Astrocyte of the cerebellum (primary cell): ENCODE results near the gene ZNF605.

Experiments
- DNase-seq: peaks from one replicate; pipeline ENCODE4 v3.0.0-alpha.2; 2011; ENCODE audit warnings: low read depth
- H3K4me3 ChIP-seq: 2 replicates; pipeline ENCODE4 v1.5.1; 2011; ENCODE audit warnings: mild to moderate bottlenecking, low read depth, low read length, moderate library complexity
- in situ Hi-C: cut with HindIII; loops from 2 replicates; pipeline ENCODE4 v1.10.0; 2017; ENCODE audit warnings: low sequenced_read_pairs
- TF ChIP-seq, protein P1 (sequence below): IDR thresholded peaks from 2 replicates; pipeline ENCODE4 v1.5.1; 2012; ENCODE audit warnings: low read length, low read depth, moderate library complexity, mild to moderate bottlenecking; ENCODE audit errors: missing control alignments

The ZNF605 gene

DNA sequence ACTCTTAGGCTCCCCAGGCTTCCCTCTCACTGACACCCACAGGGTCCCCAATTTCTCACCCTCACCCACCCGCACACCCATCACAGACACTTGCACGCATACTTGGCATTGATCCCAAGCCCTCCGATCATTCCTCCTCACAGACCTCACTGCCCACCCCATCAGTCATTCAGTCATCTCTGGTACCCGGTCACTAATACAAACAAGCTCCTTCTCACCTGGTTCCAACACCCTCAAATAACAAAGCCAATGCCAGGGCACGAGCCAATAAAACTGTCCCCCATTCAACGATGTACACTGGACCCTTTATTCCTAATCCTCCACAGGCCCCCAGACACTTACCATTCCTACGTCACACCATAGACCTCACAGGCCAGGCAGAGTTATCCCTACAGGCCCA is 2.3 kb downstream of the ZNF605 start:
- no peak overlapping the region for H3K4me3 ChIP-seq
- no peak for DNase-seq
- in situ Hi-C loops = no loop called here
- TF ChIP-seq, protein P1, sequence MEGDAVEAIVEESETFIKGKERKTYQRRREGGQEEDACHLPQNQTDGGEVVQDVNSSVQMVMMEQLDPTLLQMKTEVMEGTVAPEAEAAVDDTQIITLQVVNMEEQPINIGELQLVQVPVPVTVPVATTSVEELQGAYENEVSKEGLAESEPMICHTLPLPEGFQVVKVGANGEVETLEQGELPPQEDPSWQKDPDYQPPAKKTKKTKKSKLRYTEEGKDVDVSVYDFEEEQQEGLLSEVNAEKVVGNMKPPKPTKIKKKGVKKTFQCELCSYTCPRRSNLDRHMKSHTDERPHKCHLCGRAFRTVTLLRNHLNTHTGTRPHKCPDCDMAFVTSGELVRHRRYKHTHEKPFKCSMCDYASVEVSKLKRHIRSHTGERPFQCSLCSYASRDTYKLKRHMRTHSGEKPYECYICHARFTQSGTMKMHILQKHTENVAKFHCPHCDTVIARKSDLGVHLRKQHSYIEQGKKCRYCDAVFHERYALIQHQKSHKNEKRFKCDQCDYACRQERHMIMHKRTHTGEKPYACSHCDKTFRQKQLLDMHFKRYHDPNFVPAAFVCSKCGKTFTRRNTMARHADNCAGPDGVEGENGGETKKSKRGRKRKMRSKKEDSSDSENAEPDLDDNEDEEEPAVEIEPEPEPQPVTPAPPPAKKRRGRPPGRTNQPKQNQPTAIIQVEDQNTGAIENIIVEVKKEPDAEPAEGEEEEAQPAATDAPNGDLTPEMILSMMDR = no peak

DNA sequence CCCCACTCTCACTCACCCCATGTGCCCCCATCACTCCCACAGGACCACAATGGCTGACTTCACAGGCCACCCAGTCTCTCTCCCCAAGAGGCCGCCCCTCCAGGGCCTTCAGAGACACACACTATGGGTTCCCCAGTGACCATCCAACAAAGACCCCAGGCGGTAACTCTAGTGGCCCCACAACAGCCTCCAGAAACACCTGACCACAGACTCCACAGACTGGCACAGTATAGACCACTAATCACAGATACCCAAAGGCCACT is 3.0 kb downstream of the ZNF605 start:
- DNase-seq = no peak
- TF ChIP-seq, protein P1 = no peak
- no peak overlapping the region for H3K4me3 ChIP-seq
- in situ Hi-C loops = no loop called here

DNA sequence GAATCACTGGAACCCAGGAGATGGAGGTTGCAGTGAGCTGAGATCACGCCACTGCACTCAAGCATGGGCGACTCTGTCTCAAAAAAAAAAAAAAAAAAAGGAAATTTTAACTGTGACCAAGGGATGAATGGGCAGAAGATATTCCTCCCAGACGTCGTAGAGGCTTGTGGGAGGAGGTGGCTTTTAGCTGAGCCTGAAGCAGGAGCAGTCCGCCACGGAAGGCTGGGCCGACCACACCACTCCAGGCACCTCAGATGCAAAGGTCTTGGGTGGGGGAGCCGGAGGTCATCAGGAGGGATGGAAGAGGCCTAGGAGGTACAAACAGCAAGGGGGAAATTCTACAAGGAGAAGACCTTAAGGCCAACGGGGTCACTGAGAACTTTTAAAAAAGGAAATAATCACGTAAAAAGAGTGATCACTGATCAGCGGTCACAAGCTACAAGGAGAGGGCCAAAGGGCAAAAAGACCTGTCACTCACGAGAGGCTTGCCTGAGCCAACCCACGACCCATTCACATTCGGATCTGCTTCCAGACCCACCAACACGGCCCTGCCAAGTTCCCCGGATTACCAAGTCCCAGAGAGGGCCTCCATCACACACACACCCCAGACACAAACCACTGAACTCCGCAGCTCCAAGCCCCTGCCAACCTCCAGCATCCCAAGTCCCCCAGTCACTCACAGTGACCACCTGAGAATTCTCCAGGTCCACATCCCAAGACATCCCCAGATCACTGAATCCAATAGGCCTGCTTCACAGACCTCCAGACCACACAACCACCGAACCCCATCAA is 3.5 kb downstream of the ZNF605 start:
- TF ChIP-seq, protein P1 = no peak
- no peak overlapping the region for H3K4me3 ChIP-seq
- in situ Hi-C loops = no loop called here
- no peak for DNase-seq

DNA sequence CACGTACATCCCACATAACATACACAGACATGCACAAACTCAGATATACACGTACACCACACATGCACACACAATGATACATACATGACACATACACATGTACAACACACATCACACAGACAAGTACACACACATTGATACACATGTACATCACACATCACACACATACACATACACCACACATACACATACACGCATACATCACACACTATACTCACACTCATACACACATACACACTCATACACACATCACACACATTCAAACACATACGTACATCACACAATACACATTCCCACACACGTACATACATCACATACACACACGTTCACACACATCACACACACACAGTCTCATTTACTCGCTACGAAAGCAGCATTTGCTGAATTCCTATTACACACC is 4.5 kb downstream of the ZNF605 start:
- TF ChIP-seq, protein P1 = no peak
- H3K4me3 ChIP-seq = no peak overlapping the region
- in situ Hi-C loops = no loop called here
- no peak for DNase-seq

DNA sequence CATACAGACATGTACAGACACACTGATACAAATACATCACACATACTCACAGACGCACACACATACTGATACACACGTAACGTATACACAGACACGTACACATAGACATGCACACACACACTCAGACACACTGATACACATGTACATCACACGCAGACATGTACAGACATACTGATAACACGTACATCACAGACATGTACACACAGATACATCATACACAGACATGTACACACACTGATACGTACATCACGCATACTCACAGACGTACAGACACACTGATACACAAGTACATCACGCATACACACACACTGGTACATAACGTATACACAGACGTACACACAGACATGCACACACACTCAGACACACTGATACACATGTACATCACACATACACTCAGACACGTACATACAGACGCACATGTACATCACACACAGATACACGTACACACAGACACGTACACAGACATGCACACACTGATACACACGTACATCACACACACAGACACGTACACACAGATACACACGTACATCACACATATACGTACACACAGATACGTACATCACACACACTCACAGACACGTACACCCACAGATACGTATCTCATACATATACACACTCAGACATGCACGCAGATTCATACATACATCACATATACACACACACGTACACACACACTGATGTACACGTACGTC is 5.1 kb downstream of the ZNF605 start:
- DNase-seq = no peak
- in situ Hi-C loops = no loop called here
- TF ChIP-seq, protein P1 = no peak
- no peak overlapping the region for H3K4me3 ChIP-seq

DNA sequence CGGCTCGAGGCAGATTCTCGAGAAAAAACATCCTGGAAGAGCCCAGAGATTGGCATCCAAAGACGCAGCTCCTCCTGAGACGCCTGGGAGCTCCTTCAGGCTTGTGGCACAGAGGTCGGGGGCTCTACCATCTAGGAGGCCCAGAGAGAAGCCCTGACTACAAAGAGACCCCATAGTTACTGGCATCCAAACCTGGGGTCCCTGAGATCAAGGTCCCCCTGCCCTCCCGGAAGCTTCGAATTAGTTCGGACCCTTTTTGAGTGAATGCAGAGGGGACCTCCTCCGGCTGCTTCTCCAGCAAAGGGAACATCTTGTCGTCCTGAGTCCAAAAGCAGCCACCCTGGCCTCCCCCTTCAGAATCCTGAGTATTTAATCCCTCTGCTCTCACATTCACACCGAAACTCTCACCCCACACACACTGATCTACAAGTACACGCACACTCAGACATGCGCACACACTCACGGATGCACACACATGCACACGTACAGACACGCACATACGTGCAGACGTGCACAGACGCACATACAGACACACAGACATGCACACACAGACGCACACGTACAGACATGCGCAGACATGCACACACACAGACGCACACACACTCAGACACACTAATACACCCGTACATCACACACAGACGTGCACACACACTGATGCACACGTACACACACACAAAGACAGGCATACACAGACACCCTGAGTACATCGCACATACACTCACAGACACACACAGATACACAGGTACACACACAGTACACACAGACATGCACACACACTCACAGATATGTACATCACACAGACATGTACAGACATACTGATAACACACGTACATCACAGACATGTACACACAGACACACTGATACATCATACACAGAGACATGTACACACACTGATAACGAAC is 5.9 kb downstream of the ZNF605 start:
- no peak overlapping the region for H3K4me3 ChIP-seq
- TF ChIP-seq, protein P1 = no peak
- DNase-seq = no peak
- in situ Hi-C loops = no loop called here
